ENCODE data around the gene MAPT.
"Not testable (repeated sequence)": the region's sequence is repeated elsewhere in the genome, so short reads cannot be mapped to it uniquely, and the experiment has no call there.

The MAPT gene

DNA sequence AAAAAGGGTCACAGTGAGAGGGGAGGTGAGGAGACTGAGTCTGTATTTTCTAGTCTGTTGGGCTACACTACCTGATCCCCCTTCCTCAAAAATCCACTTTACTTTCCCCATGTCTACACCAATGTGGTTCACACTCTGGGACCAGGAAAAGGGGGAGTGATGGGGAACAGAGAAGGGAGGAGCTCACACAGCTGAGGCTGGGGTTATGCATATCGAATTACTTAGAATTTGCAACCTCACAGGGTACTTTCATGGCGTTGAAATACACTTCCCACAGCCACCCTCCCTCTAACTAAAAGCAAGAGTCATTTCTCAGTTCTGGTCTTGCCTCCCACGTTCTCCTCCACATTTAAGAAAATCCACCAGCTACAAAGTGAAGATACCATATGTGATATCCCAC, 14.1 kb downstream of the MAPT start:
- Mint-ChIP-seq H3K36me3 (ENCODE audit: insufficient read depth) (no peaks in the 10 kb centered on the region), H3K4me1 (peaks cover 10% of the 10 kb centered on the region), H3K9me3 (peaks cover 5% of the 10 kb centered on the region), H3K27me3 (peaks cover 28% of the 10 kb centered on the region), H3K27ac (ENCODE audit: low read depth) (no peak overlapping the region), H3K4me3 (no peak overlapping the region)
- no peak for DNase-seq (ENCODE audit: low spot score in 2 of 2)
- ATAC-seq (replicated peaks; ENCODE audit: extremely low read depth, poor library complexity, severe bottlenecking) = no peak

DNA sequence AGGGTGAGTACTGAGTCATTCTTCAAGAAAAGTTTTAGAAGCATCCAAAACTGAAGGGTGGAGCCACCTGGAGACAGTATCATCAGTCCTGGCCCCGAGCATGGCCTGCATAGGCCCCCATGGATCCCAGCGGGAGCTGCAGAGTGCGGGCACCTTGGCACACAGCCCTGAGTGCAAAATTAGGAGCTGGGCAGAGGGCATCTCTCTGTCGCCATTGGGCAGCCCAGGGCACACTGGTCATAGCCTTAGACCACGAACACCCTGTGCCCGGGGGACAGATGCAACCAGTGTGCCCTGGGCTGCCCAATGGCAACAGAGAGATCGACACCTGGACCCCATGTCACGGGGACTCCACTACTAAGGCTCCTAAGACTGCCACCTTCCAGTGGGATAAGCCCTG, 14.6 kb downstream of the MAPT start:
- Mint-ChIP-seq H3K4me3 (no peak overlapping the region), H3K27ac (ENCODE audit: low read depth) (no peak overlapping the region), H3K4me1 (peaks cover 10% of the 10 kb centered on the region), H3K27me3 (peaks cover 31% of the 10 kb centered on the region), H3K36me3 (ENCODE audit: insufficient read depth) (no peaks in the 10 kb centered on the region), H3K9me3 (peaks cover 5% of the 10 kb centered on the region)
- DNase-seq (ENCODE audit: low spot score in 2 of 2) (no peak), ATAC-seq (replicated peaks; ENCODE audit: extremely low read depth, poor library complexity, severe bottlenecking) (no peak)

DNA sequence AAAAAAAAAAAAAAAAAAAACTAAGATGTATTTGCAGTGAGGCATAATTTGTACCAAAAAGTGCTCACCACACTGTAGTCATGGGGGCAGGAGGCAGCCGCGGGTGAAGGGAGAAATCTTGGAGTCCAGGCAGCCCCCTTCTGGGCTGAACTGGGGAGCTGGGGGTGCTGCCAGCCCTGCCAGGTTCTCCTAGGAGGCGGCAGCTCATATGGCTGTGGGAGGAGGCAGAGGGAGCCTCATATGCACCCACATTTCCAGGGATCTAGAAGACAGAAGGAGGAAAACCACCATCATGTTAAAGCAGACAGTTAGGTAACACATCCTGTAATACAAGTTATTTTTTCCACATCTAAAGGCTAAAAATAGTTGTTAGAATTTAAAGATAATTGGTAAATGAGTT, 16.3 kb downstream of the MAPT start:
- Mint-ChIP-seq H3K27me3 (peaks cover 34% of the 10 kb centered on the region), H3K27ac (ENCODE audit: low read depth) (no peak overlapping the region), H3K4me3 (no peak overlapping the region)

DNA sequence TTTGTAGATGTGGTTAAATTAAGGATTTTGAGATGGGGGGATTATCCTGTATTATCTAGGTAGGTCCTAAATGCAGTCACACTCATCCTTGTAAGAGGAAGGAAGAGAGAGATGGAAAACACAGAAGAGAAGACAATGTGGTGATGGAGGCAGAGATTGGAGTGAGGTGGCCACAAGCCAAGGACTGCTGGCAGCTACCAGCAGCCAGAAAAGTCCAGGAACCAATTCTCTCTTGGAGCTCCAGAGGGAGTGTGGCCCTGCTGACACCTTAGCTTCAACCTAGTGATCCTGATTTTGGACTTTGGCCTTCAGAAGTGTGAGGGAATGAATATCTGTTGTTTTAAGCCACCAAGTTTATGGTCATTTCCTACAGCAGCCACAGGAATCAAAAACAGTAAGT, 18.0 kb downstream of the MAPT start:
- no peak overlapping the region for H3K4me3 Mint-ChIP-seq
- DNase-seq (ENCODE audit: low spot score in 2 of 2) = no peak
- ATAC-seq (replicated peaks; ENCODE audit: extremely low read depth, poor library complexity, severe bottlenecking) = no peak
- H3K36me3 Mint-ChIP-seq (ENCODE audit: insufficient read depth) = peaks cover 2% of the 10 kb centered on the region
- H3K27me3 Mint-ChIP-seq = peaks cover 17% of the 10 kb centered on the region
- H3K27ac Mint-ChIP-seq (ENCODE audit: low read depth) = no peak overlapping the region
- H3K9me3 Mint-ChIP-seq = peaks cover 5% of the 10 kb centered on the region
- peaks cover 5% of the 10 kb centered on the region for H3K4me1 Mint-ChIP-seq

More for the DNA sequence above, 16.3 kb downstream of the MAPT start:
- Mint-ChIP-seq H3K9me3 (peaks cover 5% of the 10 kb centered on the region), H3K36me3 (ENCODE audit: insufficient read depth) (peaks cover 2% of the 10 kb centered on the region), H3K4me1 (peaks cover 10% of the 10 kb centered on the region)
- DNase-seq (ENCODE audit: low spot score in 2 of 2) (no peak), ATAC-seq (replicated peaks; ENCODE audit: extremely low read depth, poor library complexity, severe bottlenecking) (no peak)

DNA sequence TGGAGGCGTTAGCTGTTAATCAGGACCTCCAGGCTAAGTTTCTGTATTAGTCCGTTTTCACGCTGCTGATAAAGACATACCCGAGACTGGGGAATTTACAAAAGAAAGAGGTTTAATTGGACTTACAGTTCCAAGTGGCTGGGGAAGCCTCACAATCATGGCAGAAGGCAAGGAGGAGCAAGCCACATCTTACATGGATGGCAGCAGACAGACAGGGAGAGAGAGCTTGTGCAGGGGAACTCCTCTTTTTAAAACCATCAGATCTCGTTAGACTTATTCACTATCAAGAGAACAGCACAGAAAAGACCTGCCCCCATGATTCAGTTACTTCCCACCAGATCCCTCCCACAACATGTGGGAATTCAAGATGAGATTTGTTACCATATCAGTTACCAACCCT, 18.7 kb downstream of the MAPT start:
- H3K27ac Mint-ChIP-seq (ENCODE audit: low read depth); ATAC-seq (replicated peaks; ENCODE audit: extremely low read depth, poor library complexity, severe bottlenecking); H3K36me3 Mint-ChIP-seq (ENCODE audit: insufficient read depth); H3K4me1 Mint-ChIP-seq; DNase-seq (ENCODE audit: low spot score in 2 of 2); H3K4me3 Mint-ChIP-seq; H3K9me3 Mint-ChIP-seq: not testable (repeated sequence)
- peaks cover 12% of the 10 kb centered on the region for H3K27me3 Mint-ChIP-seq

DNA sequence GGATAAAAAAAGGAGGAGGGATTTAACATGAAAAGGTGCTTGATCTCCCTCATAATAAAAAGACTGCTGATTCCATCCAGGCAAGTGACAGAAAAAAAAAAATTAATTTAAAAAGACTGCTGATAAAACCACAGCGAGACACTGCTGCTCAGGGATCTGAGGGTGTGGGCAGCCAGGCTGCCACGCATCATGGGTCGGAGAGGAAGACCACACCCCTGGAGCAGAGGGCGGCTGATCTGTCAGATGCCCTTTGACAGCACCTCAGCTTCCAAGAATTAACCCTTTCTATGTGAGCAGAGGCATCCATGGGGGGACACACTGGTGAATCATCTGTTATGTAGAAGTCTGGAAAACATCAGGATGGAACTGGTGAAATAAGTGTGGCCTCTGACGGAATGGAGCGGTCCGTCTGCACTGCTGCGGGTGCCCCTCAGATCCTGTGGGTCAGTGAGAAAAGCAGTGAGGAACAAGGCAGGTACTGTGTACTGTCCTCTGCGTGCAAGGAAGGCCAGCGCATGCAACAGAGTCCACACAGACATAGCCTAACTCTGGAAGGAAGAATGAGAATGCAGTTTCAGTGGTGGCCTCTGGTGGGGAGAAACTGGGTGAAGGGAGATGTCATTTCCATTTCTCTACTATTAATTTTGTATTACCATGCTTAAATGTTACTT, 19.8 kb downstream of the MAPT start:
- Mint-ChIP-seq H3K27me3 (peaks cover 14% of the 10 kb centered on the region), H3K4me3 (no peak overlapping the region), H3K36me3 (ENCODE audit: insufficient read depth) (peaks cover 2% of the 10 kb centered on the region), H3K4me1 (no peaks in the 10 kb centered on the region), H3K27ac (ENCODE audit: low read depth) (no peak overlapping the region), H3K9me3 (peaks cover 5% of the 10 kb centered on the region)
- no peak for ATAC-seq (replicated peaks; ENCODE audit: extremely low read depth, poor library complexity, severe bottlenecking)
- no peak for DNase-seq (ENCODE audit: low spot score in 2 of 2)

DNA sequence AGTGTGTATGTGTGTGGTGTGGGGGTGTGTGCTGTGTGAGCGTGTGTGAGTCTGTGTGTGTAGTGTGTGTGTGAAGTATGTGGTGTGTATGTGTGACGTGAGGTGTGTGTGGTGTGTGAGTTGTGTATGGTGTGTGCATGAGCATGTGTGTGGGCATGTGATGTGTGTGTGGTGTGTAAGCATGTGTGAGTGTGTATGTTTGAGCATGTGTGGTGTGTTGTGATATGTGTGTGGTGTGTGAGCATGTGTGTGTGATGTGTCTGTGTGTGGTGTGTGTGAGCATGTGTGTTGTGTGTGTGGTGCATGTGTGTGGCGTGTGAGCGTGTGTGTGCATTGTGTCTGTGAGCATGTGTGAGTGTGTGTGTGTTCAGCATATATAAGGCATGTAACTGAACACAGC, 20.9 kb downstream of the MAPT start:
- H3K27ac Mint-ChIP-seq (ENCODE audit: low read depth) = no peak overlapping the region
- peaks cover 5% of the 10 kb centered on the region for H3K9me3 Mint-ChIP-seq
- ATAC-seq (replicated peaks; ENCODE audit: extremely low read depth, poor library complexity, severe bottlenecking) (no peak), DNase-seq (ENCODE audit: low spot score in 2 of 2) (no peak)
- no peak overlapping the region for H3K4me3 Mint-ChIP-seq
- H3K36me3 Mint-ChIP-seq (ENCODE audit: insufficient read depth) = peaks cover 2% of the 10 kb centered on the region
- H3K4me1 Mint-ChIP-seq = no peaks in the 10 kb centered on the region
- peaks cover 17% of the 10 kb centered on the region for H3K27me3 Mint-ChIP-seq

DNA sequence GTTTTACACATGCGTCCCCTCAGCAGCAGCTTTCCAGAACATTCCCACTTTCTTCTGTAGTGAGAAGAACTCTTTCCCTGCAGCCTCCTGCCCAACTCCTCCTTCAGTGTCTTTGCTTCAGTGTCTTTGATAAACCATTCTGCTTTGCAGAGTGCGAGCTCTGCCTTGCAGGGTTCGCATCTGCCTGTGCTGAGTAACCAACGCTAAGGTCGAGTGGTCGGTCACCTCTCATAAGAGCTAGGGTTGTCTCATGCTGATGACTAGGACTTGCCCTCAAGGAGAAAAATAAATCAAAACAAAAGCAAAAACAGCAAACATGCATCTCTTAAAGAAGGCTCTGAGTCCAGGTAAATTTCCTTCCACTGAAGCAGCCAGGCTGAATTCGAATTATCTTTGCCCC, 22.7 kb downstream of the MAPT start:
- Mint-ChIP-seq H3K27me3 (peaks cover 27% of the 10 kb centered on the region), H3K27ac (ENCODE audit: low read depth) (no peak overlapping the region), H3K4me3 (no peak overlapping the region), H3K4me1 (no peaks in the 10 kb centered on the region), H3K9me3 (peaks cover 4% of the 10 kb centered on the region), H3K36me3 (ENCODE audit: insufficient read depth) (peaks cover 2% of the 10 kb centered on the region)
- no peak for DNase-seq (ENCODE audit: low spot score in 2 of 2)
- ATAC-seq (replicated peaks; ENCODE audit: extremely low read depth, poor library complexity, severe bottlenecking) = no peak

DNA sequence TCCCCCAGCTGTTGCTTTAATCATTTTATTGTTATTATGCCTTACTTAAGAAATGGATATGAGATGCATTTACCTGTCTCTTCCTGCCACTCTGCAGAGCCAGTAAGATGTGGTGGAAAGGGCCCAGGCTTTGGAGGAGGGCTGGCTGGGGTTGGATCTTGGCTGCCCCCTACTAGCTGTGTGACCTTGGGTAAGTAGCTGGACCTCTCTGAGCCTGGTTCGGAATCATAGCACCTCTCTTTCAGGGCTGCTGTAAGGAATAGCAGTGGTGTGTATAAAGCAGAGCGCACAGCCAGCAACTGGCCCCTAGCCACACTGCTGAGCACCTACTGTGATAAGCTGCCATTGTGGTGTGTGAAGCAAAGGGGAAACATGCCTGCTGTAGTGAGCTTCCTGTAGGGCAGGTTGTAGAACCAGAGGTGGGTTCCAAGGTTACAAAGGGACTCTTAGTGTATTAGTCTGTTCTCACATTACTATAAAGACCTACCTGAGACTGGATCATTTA, 23.9 kb downstream of the MAPT start:
- H3K4me3 Mint-ChIP-seq = no peak overlapping the region
- no peak overlapping the region for H3K27ac Mint-ChIP-seq (ENCODE audit: low read depth)
- DNase-seq (ENCODE audit: low spot score in 2 of 2) (no peak), ATAC-seq (replicated peaks; ENCODE audit: extremely low read depth, poor library complexity, severe bottlenecking) (no peak)
- H3K9me3 Mint-ChIP-seq = no peaks in the 10 kb centered on the region
- peaks cover 2% of the 10 kb centered on the region for H3K36me3 Mint-ChIP-seq (ENCODE audit: insufficient read depth)
- H3K27me3 Mint-ChIP-seq = peaks cover 36% of the 10 kb centered on the region
- no peaks in the 10 kb centered on the region for H3K4me1 Mint-ChIP-seq

DNA sequence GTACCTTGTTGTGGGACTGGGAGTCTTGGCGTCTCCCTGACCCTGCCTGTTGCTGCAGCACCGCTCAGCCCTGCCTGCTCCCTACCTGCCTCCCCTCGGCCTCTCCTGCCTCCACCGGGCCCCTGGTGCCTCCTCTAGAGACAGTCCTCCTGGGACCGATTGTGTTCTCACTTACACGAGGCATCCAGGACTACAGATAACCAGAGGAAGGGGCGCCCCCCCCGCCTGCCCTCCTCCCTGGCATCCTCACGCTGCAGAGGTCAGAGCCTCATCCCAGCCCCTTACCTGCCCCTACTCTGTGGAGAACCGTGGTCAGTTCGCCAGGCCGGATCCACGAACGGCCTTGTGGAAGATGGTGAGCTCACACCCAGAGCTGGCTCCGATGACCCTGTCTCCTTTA, 24.8 kb downstream of the MAPT start:
- no peak for DNase-seq (ENCODE audit: low spot score in 2 of 2)
- Mint-ChIP-seq H3K9me3 (no peaks in the 10 kb centered on the region), H3K4me1 (no peaks in the 10 kb centered on the region), H3K4me3 (no peak overlapping the region), H3K27ac (ENCODE audit: low read depth) (no peak overlapping the region), H3K27me3 (peaks cover 35% of the 10 kb centered on the region), H3K36me3 (ENCODE audit: insufficient read depth) (peaks cover 2% of the 10 kb centered on the region)
- no peak for ATAC-seq (replicated peaks; ENCODE audit: extremely low read depth, poor library complexity, severe bottlenecking)

DNA sequence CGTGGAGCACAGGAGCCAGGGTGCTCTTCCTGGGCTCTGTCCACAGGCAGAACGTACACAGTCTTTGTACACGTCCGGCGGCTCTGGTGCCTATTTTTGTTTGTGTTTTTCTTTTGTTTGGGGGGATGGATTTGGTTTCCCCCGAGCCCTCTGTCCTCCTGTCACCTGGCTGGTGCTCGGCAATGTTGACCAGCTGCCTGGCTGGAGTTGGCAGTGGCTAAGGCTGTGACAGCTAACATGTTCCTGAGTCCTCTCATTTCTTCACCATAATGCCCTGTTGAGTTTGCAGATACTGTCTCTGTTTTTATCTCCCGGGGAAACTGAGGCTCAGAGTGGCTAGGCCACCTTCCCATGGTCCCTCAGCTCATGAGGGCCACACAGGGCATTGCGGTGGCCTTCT, 25.7 kb downstream of the MAPT start:
- H3K36me3 Mint-ChIP-seq (ENCODE audit: insufficient read depth) = peaks cover 2% of the 10 kb centered on the region
- H3K4me1 Mint-ChIP-seq = no peaks in the 10 kb centered on the region
- no peaks in the 10 kb centered on the region for H3K9me3 Mint-ChIP-seq
- DNase-seq (ENCODE audit: low spot score in 2 of 2) (no peak), ATAC-seq (replicated peaks; ENCODE audit: extremely low read depth, poor library complexity, severe bottlenecking) (no peak)
- peaks cover 41% of the 10 kb centered on the region for H3K27me3 Mint-ChIP-seq
- H3K27ac Mint-ChIP-seq (ENCODE audit: low read depth) = no peak overlapping the region
- no peak overlapping the region for H3K4me3 Mint-ChIP-seq

DNA sequence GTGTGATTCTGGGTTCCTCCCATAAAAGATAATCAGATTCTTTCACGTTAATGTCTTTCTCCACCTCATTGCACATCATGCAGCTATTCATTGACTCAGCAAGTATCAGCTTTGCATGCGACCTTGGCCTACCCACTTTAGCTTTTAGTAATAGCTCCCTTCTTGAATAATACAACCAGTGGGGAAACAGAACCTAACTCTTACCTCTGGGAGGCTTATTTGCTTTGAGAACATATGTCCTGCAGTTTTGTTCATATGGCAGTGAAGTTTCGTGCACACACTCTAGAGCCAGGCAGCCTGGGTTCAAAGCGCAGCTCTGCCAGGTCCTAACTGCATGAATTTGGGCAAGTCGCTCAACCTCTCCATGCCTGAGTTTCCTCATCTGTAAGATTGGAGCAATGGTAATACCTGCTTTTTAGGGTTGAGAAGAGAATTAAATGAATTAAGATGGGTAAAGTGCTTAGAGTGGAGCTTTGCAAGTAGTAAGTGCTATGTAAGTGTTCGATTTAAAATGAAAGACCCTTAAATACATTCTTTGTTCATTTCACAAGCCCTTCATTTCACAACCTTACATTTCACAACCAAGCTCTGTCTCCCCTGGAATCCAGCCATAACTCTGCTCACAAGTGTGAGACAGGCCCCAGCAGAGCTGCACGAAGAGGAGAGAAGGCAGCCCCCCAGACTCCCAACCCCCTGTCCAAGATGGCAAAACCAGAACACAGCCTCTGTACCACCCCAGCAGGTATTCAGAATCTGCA, 29.3 kb downstream of the MAPT start:
- Mint-ChIP-seq H3K4me3 (no peak overlapping the region), H3K9me3 (no peaks in the 10 kb centered on the region), H3K4me1 (no peaks in the 10 kb centered on the region), H3K27ac (ENCODE audit: low read depth) (no peak overlapping the region), H3K36me3 (ENCODE audit: insufficient read depth) (no peaks in the 10 kb centered on the region), H3K27me3 (peaks cover 54% of the 10 kb centered on the region)
- ATAC-seq (replicated peaks; ENCODE audit: extremely low read depth, poor library complexity, severe bottlenecking) = no peak
- DNase-seq (ENCODE audit: low spot score in 2 of 2) = no peak

DNA sequence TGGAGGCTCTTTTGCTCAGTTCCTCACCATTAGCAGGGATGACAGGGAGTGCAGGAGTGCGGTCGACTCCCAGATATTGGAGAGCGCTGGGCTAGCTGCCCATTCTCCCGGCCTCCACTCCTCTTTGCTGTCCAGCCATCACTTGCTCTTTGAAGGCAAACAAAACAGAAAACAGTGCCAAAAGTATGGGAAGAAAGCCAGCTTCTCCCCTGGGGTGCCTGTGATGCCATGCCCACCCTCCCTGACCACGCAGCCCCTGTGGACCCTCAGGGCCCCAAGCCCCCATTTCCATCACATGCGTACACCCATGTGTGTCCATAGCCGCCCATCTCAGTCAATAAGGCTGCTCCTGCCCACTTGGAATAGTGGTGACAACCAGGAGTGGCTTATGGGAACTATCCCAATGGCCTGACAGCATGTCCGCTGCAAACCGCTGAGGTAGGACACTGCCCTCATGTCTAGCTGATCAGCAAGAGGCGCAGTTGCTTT, 30.0 kb downstream of the MAPT start:
- DNase-seq (ENCODE audit: low spot score in 2 of 2) (no peak), ATAC-seq (replicated peaks; ENCODE audit: extremely low read depth, poor library complexity, severe bottlenecking) (no peak)
- Mint-ChIP-seq H3K9me3 (no peaks in the 10 kb centered on the region), H3K36me3 (ENCODE audit: insufficient read depth) (no peaks in the 10 kb centered on the region), H3K4me3 (no peak overlapping the region), H3K27me3 (peaks cover 54% of the 10 kb centered on the region), H3K27ac (ENCODE audit: low read depth) (no peak overlapping the region), H3K4me1 (no peaks in the 10 kb centered on the region)
